Prostate gland (tissue), 2 donors: Measurements from ENCODE around the gene ARF4. TPM values are rescaled to one million over a fixed set of nuclear protein-coding genes. Genes with fewer than 3 reads are reported as not detected.

Experiments used
- DNase-seq: peaks from one replicate; pipeline ENCODE4 v3.0.0-alpha.2; 2019; ENCODE audit warnings: low spot score
- H3K27ac ChIP-seq, 2 donors: fragments of 200-600 bp; sonication (generic); 2 replicates each; pipeline ENCODE4 v1.5.1; 2017 to 2019
- H3K27me3 ChIP-seq: fragments of 200-600 bp; sonication (generic); replicated peaks from 2 replicates; pipeline ENCODE4 v1.5.1; 2019; ENCODE audit not compliant: insufficient read depth
- H3K36me3 ChIP-seq, 2 donors: fragments of 200-600 bp; sonication (generic); 1 replicate in 1 of 2; 2 replicates in 1 of 2; pipeline versions ENCODE4 v1.5.1 to v1.8.1; 2017 to 2019
- H3K4me1 ChIP-seq: fragments of 200-600 bp; sonication (generic); replicated peaks from 2 replicates; pipeline ENCODE4 v1.5.1; 2019
- H3K4me3 ChIP-seq, 2 donors: fragments of 200-600 bp; sonication (generic); 2 replicates each; pipeline ENCODE4 v1.5.1; 2017 to 2019
- H3K9me3 ChIP-seq: fragments of 200-600 bp; sonication (generic); 2 replicates; pipeline ENCODE4 v1.5.1; 2017
- CTCF ChIP-seq, 4 experiments: fragments of 200-600 bp in 2 of 4; fragments of 450-650 bp in 2 of 4; sonication (generic) in 2 of 4; IDR thresholded peaks; 1 replicate in 3 of 4; 2 replicates in 1 of 4; pipeline ENCODE4 v1.5.1; 2016 to 2019; ENCODE audit warnings: antibody characterized with exemption in 4 of 4, mild to moderate bottlenecking in 2 of 4, moderate library complexity in 2 of 4
- POLR2A ChIP-seq: fragments of 450-650 bp; IDR thresholded peaks from one replicate; pipeline ENCODE4 v1.6.1; 2016; ENCODE audit warnings: antibody characterized with exemption, mild to moderate bottlenecking
- POLR2AphosphoS5 ChIP-seq: sonication (generic); formaldehyde crosslinking; IDR thresholded peaks from one replicate; pipeline ENCODE4 v1.6.1; 2017; ENCODE audit warnings: antibody characterized with exemption
- WGBS: methylation state at CpG from one replicate; pipeline ENCODE4 v1.1.5; 2018; 5-methylcytosine and 5-hydroxymethylcytosine counted together
- intact Hi-C: fragments of 100-400 bp; cut with DNase I; formaldehyde crosslinking; loops from one replicate; pipeline ENCODE4 v1.14.2; 2022
- small RNA-seq, 2 donors: library from RNA; depleted of rRNA; stranded (forward); fragments of <200 nt; gene quantifications; one replicate each; pipeline ENCODE3, GENCODE V24; 2016
- total RNA-seq, 2 donors: library from RNA; depleted of rRNA; stranded (reverse); fragments of >200 nt; gene quantifications; one replicate each; pipeline ENCODE4 v1.1.0, GENCODE V29; 2016

The ARF4 gene
- total RNA-seq, 2 donors from 2014 or later = 145 to 163 TPM

GRCh38 chr3:57544181-57545125 is 52.7 kb downstream of the ARF4 start, which contains the start of gene DNAH12:
DNAH12 (minus strand) TSS chr3:57544344; CDS start chr3:57542870, 1,474 bp downstream.
- intact Hi-C loops = no loop called here
- TF ChIP-seq CTCF (IDR thresholded peaks at IDR 0.05) (no peak), POLR2A (no peak)
- Histone ChIP-seq H3K36me3 (no peaks in the 10 kb centered on the region), H3K27ac (peak within 1 kb of the TSS in 1 of 2 donors; percentile 62), H3K4me3 (peak within 1 kb of the TSS; percentile 14 to 22), H3K9me3 (no peaks in the 10 kb centered on the region), H3K4me1 (no peaks in the 10 kb centered on the region), H3K27me3 (no peaks in the 10 kb centered on the region)
- WGBS = 4% methylated on average over 20 of the region's 20 CpGs
- DNase-seq = peak; percentile 43

DNA sequence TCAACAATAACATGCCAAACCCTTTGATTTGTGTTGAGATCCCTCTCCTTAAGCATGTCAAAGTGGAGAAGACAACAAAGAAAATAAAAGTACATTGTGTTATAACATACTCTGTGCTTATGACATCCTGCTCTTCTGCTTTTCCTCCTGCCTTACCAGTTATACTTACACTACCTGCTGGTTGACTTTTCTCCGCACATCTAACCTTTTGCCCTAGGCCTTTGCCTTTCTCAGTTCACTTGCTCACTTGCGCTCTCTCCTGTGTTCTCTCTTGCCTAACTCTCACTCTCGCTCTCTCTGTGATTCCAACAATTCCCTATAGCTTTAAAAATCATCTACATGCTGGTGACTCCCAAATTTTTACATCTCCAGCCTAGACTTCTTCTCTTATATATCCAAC is 58.7 kb downstream of the ARF4 start:
- H3K36me3 ChIP-seq = no peaks in the 10 kb centered on the region
- DNase-seq = no peak
- TF ChIP-seq CTCF (IDR thresholded peaks at IDR 0.05) = no peak
- TF ChIP-seq POLR2AphosphoS5 = peak; percentile 19
- H3K27me3 ChIP-seq = no peaks in the 10 kb centered on the region
- no peaks in the 10 kb centered on the region for H3K4me1 ChIP-seq
- no peak overlapping the region for H3K27ac ChIP-seq
- intact Hi-C loops = no loop called here
- 75% methylated on average over 3 of the region's 3 CpGs for WGBS
- H3K9me3 ChIP-seq = no peaks in the 10 kb centered on the region
- no peak overlapping the region for H3K4me3 ChIP-seq

GRCh38 chr3:57530071-57530608 is 67.0 kb downstream of the ARF4 start:
- no peak for TF ChIP-seq POLR2A
- no peak for TF ChIP-seq CTCF (IDR thresholded peaks at IDR 0.05)
- TF ChIP-seq POLR2AphosphoS5 = peak; percentile 59
- peak; percentile 50 for DNase-seq
- no peaks in the 10 kb centered on the region for H3K4me1 ChIP-seq
- H3K27ac ChIP-seq = no peak overlapping the region
- H3K27me3 ChIP-seq = no peaks in the 10 kb centered on the region
- H3K9me3 ChIP-seq = no peaks in the 10 kb centered on the region
- no peak overlapping the region for H3K4me3 ChIP-seq
- H3K36me3 ChIP-seq = no peaks in the 10 kb centered on the region
- intact Hi-C loops = no loop called here

Small RNA genes within 50 kb of the gene (small RNA-seq; reads per million reads assigned to genes)
- gene RNU6-108P (0 reads per million in 2 donors), gene RNU6-483P (0 reads per million in 2 donors), gene RNU6ATAC26P (0 reads per million in 2 donors)

Other genes with a start within 250 kb of the ARF4 start
- gene DNAH12, start 53.0 kb downstream of the ARF4 start, total RNA-seq = 1 to 10 TPM in 1 of 2 donors, under 1 TPM in 1; 0.05 to 1.8 TPM
- gene PDE12, start 41.1 kb downstream of the ARF4 start, total RNA-seq = 10 to 100 TPM; 22.8 to 23.3 TPM
- gene DENND6A, start 95.7 kb upstream of the ARF4 start, total RNA-seq = 10 to 100 TPM; 19.4 to 26.1 TPM
- 100 to 1,000 TPM in 1 of 2 donors, 10 to 100 TPM in 1; 76.3 to 131 TPM for gene SLMAP, start 159.0 kb upstream of the ARF4 start, total RNA-seq